Colon (tissue), 2 donors: Measurements from ENCODE around the gene PCDH11Y.
"Not testable (repeated sequence)": the region's sequence is repeated elsewhere in the genome, so short reads cannot be mapped to it uniquely, and the experiment has no call there.

ENCODE experiments used
- FAIRE-seq: peaks from 2 replicates; lab custom pipeline; 2012; peaks lifted over from hg19 to GRCh38; lab: Jason Lieb, UNC
- donor health status: control.
- donor health status: control.

Gene PCDH11Y, protein sequence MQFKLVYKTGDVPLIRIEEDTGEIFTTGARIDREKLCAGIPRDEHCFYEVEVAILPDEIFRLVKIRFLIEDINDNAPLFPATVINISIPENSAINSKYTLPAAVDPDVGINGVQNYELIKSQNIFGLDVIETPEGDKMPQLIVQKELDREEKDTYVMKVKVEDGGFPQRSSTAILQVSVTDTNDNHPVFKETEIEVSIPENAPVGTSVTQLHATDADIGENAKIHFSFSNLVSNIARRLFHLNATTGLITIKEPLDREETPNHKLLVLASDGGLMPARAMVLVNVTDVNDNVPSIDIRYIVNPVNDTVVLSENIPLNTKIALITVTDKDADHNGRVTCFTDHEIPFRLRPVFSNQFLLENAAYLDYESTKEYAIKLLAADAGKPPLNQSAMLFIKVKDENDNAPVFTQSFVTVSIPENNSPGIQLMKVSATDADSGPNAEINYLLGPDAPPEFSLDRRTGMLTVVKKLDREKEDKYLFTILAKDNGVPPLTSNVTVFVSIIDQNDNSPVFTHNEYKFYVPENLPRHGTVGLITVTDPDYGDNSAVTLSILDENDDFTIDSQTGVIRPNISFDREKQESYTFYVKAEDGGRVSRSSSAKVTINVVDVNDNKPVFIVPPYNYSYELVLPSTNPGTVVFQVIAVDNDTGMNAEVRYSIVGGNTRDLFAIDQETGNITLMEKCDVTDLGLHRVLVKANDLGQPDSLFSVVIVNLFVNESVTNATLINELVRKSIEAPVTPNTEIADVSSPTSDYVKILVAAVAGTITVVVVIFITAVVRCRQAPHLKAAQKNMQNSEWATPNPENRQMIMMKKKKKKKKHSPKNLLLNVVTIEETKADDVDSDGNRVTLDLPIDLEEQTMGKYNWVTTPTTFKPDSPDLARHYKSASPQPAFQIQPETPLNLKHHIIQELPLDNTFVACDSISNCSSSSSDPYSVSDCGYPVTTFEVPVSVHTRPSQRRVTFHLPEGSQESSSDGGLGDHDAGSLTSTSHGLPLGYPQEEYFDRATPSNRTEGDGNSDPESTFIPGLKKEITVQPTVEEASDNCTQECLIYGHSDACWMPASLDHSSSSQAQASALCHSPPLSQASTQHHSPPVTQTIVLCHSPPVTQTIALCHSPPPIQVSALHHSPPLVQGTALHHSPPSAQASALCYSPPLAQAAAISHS (N-terminal part only)

DNA sequence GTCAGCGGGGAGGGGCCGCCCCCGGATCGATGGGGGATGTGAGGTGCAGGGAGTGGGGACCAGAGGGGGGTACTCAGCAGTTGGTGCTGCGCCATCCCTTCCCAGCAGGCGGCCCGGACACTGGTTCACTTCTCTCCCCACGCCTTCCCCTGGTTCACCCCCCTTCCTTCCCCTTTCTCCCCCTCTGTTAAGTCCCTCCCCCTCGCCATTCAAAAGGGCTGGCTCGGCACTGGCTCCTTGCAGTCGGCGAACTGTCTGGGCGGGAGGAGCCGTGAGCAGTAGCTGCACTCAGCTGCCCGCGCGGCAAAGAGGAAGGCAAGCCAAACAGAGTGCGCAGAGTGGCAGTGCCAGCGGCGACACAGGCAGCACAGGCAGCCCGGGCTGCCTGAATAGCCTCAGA lies at the start of gene PCDH11Y:
Gene PCDH11Y (plus strand): TSS at position 240 of the 400 bp plus-strand sequence. CDS start 56,804 bp downstream, outside the sequence.
- FAIRE-seq, result not testable (repeated sequence)

DNA sequence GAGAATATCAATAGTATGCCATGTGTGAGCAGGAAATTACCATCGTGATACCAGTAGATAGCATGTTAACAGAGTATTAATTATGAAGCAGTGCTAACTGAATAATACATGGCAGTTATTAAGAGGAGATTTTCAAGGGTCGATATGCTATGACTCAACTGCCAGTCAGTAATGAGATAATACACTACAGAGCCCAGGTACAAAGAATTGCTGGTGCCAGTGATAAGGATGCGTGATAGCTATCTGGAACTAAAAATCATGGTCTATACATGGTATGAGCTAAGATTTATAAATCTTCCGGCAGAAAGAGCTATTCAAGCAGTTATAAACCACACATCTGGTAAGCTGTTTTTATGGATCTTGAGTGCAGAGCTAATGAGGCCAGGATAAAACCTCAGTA lies 32.2 kb upstream of the PCDH11Y start:
- not testable (repeated sequence) for FAIRE-seq

DNA sequence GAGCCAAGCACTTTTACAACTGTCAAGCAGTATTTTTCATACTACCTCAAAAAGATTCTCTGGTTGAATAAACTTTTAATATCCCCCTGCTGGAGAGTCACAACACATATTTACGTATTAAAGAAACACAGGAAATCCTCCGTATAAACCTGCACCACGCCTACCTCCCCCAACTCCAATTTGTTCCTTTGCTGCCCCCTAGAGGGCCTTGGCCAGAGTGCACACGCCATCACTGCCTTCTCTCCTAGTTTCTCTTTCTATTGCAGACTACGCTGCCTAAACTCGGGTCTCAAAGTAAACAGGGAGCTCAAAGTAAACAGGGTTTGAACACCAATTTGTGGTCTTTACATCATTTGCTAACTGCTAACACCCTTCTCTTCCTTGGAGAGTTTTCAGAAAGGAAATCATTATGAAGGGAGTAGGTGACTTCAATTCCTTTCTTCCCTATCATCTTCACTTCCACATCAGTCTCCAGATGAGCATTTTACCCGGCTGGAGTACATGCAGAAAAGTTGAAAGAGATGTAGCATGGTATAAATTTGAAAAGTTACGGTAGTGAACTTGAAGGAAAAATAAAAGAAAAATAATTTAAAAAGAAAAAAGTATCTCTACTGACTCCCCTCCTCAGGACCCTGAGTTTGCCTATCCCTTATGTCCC lies 8.2 kb upstream of the PCDH11Y start:
- not testable (repeated sequence) for FAIRE-seq

DNA sequence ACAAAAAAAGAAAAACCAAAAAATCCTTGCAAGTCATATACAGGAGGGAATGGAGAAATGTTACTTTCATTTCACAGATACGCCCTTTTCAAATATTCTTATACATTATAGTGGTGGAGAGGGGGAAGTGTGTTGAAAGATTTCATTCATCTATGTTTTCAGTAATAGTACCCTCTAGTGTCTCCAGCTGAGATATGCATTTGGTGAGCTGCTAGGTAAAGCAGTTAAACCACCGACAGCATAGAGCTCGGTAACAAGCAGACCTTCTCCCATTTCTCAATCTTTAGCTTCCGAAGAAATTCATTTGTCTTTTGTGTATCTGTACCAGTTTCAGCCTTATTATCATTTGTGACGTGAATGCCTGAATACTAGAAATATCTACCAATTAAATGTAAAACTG lies 5.2 kb upstream of the PCDH11Y start:
- FAIRE-seq, result not testable (repeated sequence)

DNA sequence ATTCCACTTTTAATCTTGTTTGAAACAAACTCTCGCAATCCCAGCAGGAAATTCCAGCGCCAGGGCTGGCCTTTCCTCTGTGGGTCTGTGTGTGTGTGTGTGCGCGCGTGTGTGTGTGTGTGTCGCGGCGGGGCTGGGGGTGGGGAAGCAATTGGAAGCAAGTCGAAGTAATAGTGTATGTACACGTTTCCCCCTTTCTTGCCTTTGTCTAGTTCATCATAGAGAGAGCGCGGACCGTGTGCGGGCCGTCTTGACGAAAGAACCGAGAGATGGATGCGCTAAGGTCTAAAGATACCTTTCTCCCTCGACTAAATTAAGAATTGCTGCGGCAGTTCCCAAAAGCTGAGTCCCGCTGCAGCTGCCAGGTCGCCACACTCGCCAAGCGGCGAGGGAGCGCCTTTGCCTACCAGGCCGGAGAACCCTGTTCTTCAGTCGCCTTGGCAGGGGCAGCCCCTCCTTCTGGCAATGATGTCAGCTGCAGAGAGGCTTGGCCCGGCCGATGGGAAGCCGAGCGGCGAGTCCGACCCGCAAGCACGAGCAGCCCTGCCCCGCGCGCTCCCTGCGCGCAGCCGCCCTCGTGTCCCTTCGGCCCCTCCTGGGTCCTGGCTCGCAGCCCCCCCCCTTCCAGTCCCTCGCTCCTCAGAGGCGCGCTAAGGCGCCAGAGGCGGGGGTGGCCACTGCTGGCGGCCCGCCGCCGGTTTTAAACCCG lies 2.5 kb downstream of the PCDH11Y start:
- not testable (repeated sequence) for FAIRE-seq

DNA sequence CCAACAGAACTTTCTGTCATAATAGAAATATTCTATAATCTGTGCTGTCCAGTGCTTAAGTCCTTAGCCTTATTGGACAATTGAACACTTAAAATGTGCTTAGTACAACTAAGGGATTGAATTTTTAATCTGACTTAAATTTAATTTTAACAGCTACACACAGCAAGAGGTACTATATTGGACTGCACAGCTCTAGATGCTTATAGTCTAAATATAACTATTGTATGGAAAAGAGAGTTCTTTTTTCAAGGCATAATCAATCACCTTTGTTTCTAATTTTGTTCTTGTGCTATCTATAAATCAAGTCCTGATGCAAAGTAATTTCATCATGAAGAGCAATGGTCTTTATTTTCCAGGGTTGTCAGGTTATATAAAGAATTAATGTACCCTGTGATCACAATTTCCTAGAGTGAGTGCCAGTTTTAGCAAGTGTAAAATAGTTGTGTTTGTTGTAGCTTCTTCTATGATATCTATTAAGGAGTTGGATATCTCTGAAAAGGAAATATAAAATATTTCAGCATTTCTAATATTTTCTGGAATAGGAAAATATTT lies 39.0 kb downstream of the PCDH11Y start:
- not testable (repeated sequence) for FAIRE-seq

DNA sequence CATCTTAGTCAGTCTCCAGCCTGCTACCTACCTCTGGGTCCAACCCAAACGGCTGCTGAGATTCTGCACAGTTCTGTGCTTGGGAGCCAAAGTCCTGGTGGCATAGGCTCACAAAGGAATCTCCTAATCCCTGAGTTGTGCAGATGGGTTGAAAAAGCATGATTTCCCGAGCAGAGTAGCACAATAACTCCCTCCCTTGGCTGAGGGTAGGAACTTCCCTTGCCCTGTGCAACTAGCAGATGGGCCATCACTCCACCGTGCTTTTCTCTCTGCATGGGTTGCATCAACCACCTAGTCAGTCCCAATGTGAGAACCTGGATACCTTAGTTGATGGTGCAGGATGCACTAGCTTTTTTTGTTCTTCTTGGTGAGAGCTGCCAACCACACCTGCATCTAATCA lies 82.9 kb downstream of the PCDH11Y start:
- not testable (repeated sequence) for FAIRE-seq

DNA sequence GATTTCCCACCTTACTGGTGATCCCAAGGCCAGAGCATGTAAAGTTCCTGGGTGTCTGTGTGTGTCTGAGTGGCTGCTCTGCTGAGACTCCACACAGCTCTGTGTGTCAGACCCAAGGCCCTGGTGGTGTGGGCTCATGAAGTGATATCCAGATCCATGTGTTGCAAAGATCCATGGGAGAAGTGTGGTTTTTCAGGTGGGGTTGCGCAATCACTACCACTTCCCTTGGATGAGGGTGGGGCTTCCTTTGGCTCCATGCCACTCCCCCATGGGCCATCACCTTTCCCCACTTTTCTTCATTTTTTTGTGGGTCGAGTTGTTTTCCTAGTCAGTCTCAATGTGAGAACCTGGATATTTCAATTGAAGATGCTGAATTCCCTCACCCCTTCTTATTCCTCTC lies 182.9 kb downstream of the PCDH11Y start:
- FAIRE-seq, result not testable (repeated sequence)

DNA sequence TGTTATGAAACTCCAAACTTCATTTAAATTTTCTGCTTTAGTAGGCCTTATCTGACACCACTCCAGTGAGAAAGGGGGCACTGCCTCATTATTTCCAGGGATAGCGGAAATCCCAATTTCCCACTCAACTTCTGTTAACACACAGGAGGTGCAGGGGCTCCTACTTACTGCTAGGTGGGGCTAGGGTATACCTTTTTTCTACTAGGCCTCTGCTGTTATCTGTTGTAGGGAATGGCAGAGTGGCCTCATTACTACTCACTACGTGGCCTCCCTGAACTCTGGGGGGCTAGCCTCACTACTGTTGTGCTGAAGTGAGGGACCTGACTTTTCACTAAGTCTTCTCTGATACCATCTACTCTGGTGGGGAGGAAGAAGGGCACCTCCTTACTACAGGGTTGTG lies 215.0 kb downstream of the PCDH11Y start:
- not testable (repeated sequence) for FAIRE-seq

DNA sequence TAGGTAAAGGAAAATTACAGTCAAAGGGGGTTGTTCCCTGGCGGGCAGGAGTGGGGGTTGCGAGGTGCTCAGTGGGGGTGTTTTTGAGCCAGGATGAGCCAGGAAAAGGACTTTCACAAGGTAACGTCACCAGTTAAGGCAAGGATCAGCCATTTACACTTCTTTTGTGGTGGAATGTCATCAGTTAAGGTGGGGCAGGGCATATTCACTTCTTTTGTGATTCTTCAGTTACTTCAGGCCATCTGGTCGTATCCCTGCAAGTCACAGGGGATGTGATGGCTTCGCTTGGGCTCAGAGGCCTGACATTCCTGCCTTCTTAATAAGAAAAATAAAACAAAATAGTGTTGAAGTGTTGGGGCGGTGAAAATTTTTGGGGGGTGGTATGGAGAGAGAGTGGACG lies 324.8 kb downstream of the PCDH11Y start:
- not testable (repeated sequence) for FAIRE-seq

DNA sequence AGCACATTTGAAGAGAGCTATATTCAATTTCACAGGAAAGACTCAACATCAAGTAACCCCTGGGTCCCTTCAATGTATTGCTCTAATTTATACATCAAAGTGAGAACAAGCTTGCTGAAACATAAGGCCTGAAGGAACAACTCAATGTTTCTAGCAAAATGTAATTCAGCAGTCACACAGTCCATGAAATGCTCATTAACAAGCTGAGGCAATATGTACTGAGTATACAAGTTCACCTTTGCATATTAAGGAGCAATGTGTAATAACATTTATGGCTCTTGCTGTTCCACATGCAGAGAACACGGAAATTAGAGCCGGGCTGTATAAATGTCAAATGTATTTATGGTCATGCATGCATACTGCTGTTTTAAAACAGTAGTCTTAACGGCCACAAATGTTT lies 342.1 kb downstream of the PCDH11Y start:
- not testable (repeated sequence) for FAIRE-seq

DNA sequence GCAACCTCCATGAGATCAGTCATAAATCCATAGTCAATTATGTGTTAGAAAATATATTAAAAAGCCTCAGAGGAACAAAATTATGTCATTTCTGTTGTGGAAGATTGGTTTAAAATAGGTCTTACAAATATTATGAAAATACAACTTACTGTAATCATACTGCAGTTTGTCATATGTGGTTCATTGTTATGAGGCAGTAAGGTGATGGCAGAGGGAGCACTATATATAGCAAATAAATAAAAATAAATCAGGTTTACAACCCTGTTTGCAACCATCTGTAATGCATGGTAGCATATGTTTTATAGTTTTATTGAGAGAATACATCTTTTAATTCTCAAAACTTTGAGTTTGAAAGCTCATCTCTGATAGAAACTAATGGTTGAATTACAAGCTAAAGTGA lies 543.6 kb downstream of the PCDH11Y start:
- not testable (repeated sequence) for FAIRE-seq

DNA sequence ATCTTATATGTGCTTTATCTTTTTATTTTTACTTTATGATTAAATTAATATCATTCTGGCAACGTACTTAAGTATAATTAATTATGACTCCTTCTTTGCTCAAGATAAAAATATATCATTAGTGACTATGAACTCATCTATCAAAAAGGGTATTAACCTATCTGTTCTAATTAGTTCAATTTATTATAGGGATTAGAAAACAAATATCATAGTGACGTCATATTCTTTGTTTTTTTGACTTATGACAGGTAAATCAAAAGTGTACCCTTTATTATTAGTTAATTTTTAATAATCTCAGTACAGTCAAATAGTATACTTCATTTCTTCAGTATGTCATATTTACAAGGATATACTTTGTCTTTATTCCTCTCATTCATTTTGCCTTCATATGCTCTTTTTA lies 638.5 kb downstream of the PCDH11Y start:
- not testable (repeated sequence) for FAIRE-seq

DNA sequence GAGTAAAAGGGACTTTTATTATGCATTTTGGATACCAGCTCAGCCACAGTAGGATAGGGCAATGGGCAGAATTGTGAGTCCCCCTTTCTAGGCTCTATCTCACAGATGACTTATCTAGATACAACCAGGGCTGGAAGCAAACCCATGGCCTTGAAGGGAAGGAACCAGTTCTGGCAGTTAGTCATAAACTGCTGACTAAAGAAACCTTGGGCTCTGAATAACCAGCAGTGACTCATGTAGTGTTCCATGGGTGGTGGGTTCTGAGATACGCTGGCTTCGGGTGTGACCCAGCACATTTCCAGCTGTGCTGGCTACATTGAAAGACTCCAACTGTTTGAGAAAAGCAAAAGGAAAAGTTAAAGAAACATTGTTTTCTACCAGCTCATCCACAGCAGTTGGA lies 679.2 kb downstream of the PCDH11Y start:
- FAIRE-seq, result not testable (repeated sequence)

DNA sequence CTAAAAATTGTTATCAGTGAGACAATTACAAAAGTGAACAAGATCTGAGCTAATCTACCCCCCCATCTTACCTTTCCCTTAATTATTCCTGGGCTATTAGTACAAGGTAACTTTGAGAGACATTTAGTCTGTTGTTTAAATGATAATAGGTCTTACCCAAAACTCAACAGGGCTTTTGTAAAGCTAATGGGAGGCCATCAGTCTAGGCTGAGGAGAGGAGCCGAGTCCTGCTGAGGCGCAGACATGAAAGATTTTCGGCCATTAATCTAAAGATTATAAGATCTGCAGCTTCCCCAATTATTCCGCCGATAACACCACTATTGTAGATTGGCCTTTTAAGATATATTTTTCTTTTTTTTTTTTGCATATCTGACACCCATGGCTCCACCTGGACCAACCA lies 708.6 kb downstream of the PCDH11Y start:
- not testable (repeated sequence) for FAIRE-seq

DNA sequence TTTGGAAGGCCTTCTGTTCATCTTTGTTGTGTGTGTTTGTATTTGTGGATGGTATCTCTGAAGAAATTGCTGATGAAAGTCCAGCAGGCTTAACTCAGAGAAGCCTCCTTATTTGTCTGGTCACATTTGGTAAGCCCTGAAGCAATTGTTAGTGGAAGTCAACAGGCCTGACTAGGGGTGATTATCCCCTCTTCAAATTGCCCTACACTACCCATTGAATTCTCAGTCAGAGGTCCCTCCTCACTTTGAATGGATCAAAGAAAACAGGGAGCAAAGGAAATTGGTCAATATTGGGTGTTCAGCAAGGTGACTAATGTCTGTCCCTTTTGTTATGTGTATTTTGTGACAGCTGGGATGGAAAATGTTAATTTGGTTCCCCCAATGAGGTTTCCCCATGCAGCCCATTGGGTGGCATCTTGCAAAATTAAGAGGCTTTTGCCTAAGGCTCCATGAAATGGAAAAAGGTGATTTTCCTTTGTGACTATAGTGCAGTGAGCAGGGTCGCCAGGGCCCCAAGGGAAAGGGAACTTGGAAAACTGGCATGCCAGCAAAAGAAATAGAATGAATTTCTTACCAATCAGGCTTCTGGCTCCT lies 709.8 kb downstream of the PCDH11Y start:
- FAIRE-seq, result not testable (repeated sequence)

DNA sequence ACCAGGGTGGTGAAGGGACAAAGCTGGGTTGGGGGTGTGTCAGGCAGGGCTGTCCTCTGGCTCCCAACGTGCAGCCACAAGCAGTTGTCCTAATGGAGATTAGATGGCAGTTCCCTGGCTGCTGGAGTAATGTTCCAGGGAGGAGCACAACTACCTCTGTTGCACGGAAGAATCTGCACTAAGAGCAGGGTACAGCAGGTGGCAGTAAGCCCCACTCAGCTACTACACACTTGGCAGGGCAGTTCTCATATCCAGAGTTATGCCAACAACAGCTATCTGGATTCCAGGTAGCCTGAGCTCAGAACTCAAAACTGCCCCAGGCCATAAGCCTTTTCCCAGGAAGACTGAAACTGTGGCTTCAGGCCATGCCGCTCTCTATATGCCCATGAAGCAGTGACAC lies 761.3 kb downstream of the PCDH11Y start:
- not testable (repeated sequence) for FAIRE-seq

DNA sequence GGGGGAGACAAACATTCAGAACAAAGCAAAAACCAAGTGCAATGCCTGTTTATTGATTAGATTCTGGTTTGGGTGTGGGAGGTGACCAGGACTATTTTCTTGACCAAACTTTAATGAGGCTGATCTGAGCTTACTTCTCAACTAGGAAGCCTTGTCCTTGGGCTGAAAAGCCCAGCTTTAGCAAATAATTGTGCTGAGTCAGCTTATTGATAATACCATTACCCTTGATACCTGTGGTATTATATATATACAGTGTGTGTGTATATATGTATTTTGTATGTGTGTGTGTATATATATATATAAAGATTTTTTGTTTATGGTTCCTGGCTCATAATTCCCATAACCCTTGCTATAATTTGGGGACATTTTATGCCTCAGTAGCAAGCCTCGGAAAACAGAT lies 776.4 kb downstream of the PCDH11Y start:
- FAIRE-seq, result not testable (repeated sequence)
